MCF 10A (cell line): Measurements from ENCODE around the gene PCTP. TPM values are rescaled to one million over a fixed set of nuclear protein-coding genes. Genes with fewer than 3 reads are reported as not detected.

ENCODE experiments used
- BruUV-seq: library from RNA; stranded (reverse); fragments of 400-500 nt; replicated peaks from 2 replicates; lab custom pipeline; 2021; lab: Mats Ljungman, UMichigan
- CTCF ChIA-PET: fragments of 300-600 bp; sonication (Branson Sonifier 250); formaldehyde crosslinking; extraction: SDS; loops from one replicate; lab custom pipeline; 2021; ENCODE audit warnings: antibody characterized with exemption, inconsistent platforms; lab: Yijun Ruan, JAX
- POLR2A ChIA-PET: fragments of 300-600, 350-650 bp; sonication (Branson Sonifier 250); formaldehyde crosslinking; extraction: SDS; loops from one replicate; lab custom pipeline; 2020; ENCODE audit warnings: antibody characterized with exemption, inconsistent platforms; lab: Yijun Ruan, JAX
- DNase-seq: peaks from one replicate; pipeline ENCODE4 v3.0.0-alpha.2; 2018; ENCODE audit not compliant: unreplicated experiment
- H3K27ac Mint-ChIP-seq: one replicate; pipeline ENCODE4 v1.8.0; 2022; ENCODE audit warnings: mild to moderate bottlenecking, low read depth, mixed read lengths; ENCODE audit not compliant: unreplicated experiment
- H3K27me3 Mint-ChIP-seq: one replicate; pipeline ENCODE4 v1.8.0; 2022; ENCODE audit warnings: mixed read lengths; ENCODE audit not compliant: insufficient read depth, unreplicated experiment
- H3K36me3 Mint-ChIP-seq: one replicate; pipeline ENCODE4 v1.8.0; 2022; ENCODE audit warnings: mild to moderate bottlenecking, moderate library complexity, mixed read lengths; ENCODE audit not compliant: insufficient read depth, unreplicated experiment
- H3K4me1 Mint-ChIP-seq: one replicate; pipeline ENCODE4 v1.8.0; 2022; ENCODE audit warnings: mixed read lengths; ENCODE audit not compliant: insufficient read depth, unreplicated experiment
- H3K4me3 Mint-ChIP-seq: one replicate; pipeline ENCODE4 v1.8.0; 2022; ENCODE audit warnings: mild to moderate bottlenecking, moderate library complexity, mixed read lengths; ENCODE audit not compliant: unreplicated experiment
- H3K9me3 Mint-ChIP-seq: one replicate; pipeline ENCODE4 v1.8.0; 2022; ENCODE audit warnings: mixed read lengths; ENCODE audit not compliant: unreplicated experiment
- intact Hi-C: fragments of 100-400 bp; cut with micrococcal nuclease; formaldehyde crosslinking; loops from 2 replicates; pipeline ENCODE4 v1.14.1; 2022
- total RNA-seq: library from RNA; stranded (reverse); gene quantifications from 2 replicates; pipeline ENCODE4 v1.2.3, GENCODE V29; 2022
- TF ChIP-seq, protein P1 (sequence below): fragments of 200-600 bp; IDR thresholded peaks from one replicate; pipeline ENCODE4 v1.8.0; 2022; ENCODE audit warnings: antibody characterized with exemption, mild to moderate bottlenecking; ENCODE audit not compliant: unreplicated experiment

Gene PCTP
- total RNA-seq, 1 experiment from 2014 or later: 10.2 TPM

GRCh38 chr17:55818451-55819375 is 67.9 kb downstream of the PCTP start:
- intact Hi-C loops: no loop called here
- no peak for DNase-seq
- BruUV-seq: no TSS peak
- Mint-ChIP-seq H3K4me3 (no peak overlapping the region), H3K27me3 (no peaks in the 10 kb centered on the region), H3K4me1 (peaks cover 10% of the 10 kb centered on the region), H3K27ac (no peak overlapping the region), H3K9me3 (no peaks in the 10 kb centered on the region), H3K36me3 (no peaks in the 10 kb centered on the region)
- TF ChIP-seq, protein P1, sequence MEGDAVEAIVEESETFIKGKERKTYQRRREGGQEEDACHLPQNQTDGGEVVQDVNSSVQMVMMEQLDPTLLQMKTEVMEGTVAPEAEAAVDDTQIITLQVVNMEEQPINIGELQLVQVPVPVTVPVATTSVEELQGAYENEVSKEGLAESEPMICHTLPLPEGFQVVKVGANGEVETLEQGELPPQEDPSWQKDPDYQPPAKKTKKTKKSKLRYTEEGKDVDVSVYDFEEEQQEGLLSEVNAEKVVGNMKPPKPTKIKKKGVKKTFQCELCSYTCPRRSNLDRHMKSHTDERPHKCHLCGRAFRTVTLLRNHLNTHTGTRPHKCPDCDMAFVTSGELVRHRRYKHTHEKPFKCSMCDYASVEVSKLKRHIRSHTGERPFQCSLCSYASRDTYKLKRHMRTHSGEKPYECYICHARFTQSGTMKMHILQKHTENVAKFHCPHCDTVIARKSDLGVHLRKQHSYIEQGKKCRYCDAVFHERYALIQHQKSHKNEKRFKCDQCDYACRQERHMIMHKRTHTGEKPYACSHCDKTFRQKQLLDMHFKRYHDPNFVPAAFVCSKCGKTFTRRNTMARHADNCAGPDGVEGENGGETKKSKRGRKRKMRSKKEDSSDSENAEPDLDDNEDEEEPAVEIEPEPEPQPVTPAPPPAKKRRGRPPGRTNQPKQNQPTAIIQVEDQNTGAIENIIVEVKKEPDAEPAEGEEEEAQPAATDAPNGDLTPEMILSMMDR: no peak
- ChIA-PET POLR2A (interaction anchor here (0.6 kb wide), 1 partner anchor 21 kb away, joined by 3 read pairs; no protein-coding TSS in a partner anchor), CTCF (interaction anchor here (0.7 to 0.8 kb wide), 2 partner anchors 9 to 762 kb away, joined by 4 read pairs; no protein-coding TSS in a partner anchor)

GRCh38 chr17:55820675-55821074 is 69.8 kb downstream of the PCTP start:
- no peak for DNase-seq
- ChIA-PET CTCF (no interaction called here), POLR2A (no interaction called here)
- no peaks in the 10 kb centered on the region for H3K9me3 Mint-ChIP-seq
- TF ChIP-seq, protein P1: no peak
- H3K4me1 Mint-ChIP-seq: no peaks in the 10 kb centered on the region
- no TSS peak for BruUV-seq
- intact Hi-C loops: no loop called here
- no peaks in the 10 kb centered on the region for H3K36me3 Mint-ChIP-seq
- H3K27me3 Mint-ChIP-seq: no peaks in the 10 kb centered on the region
- no peak overlapping the region for H3K27ac Mint-ChIP-seq
- no peak overlapping the region for H3K4me3 Mint-ChIP-seq

DNA sequence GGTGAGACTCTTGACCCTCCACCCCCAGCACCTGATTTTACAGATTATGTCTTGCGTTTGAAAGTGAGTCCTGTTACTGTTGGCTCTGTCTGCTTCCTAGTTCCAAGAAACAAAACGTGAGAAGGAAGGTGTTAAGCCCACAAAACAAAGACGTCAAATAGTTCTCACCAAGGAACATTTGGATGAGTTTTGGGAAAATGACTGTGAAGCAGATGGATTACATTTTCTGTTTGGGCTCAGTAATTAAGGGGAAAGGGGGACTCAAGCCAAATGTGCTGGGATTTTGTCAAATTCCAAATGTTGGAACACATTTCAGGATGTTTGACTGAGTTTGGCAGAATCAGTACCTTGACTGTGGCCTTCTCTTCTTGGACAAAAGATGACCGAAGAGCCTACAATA is 71.2 kb downstream of the PCTP start:
- Mint-ChIP-seq H3K4me3 (no peak overlapping the region), H3K27ac (no peak overlapping the region), H3K9me3 (no peaks in the 10 kb centered on the region), H3K36me3 (no peaks in the 10 kb centered on the region), H3K27me3 (no peaks in the 10 kb centered on the region), H3K4me1 (no peaks in the 10 kb centered on the region)
- TF ChIP-seq, protein P1: no peak
- CTCF ChIA-PET: interaction anchor here (0.6 to 4.2 kb wide), 3 partner anchors 12 to 297 kb away, joined by 3 to 26 read pairs (median 3); no protein-coding TSS in a partner anchor
- BruUV-seq: no TSS peak
- intact Hi-C loops: no loop called here
- no peak for DNase-seq
- POLR2A ChIA-PET: no interaction called here

DNA sequence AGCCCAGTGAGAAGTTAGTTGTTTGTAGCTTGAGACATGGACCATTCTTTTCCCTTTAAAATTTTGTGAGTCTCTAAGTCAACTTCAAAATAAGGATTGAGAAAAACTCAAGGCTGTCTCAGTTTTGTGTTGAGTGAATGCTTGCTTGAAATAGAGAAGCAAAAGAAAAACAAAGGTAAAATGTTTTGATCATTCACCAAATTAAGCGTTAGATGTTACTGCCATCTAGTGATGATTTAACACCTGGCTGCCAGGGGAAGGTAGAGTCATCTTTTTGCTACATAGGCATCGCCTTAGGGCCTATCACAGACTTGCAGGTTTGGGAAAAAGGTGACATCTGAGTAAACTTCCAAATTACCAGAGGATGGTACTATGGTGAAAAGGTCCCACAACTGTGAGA is 74.4 kb downstream of the PCTP start:
- Mint-ChIP-seq H3K27ac (no peak overlapping the region), H3K4me3 (no peak overlapping the region), H3K9me3 (no peaks in the 10 kb centered on the region), H3K36me3 (no peaks in the 10 kb centered on the region), H3K27me3 (no peaks in the 10 kb centered on the region), H3K4me1 (no peaks in the 10 kb centered on the region)
- ChIA-PET CTCF (interaction anchor here (0.6 to 4.2 kb wide), 11 partner anchors 10 to 300 kb away, joined by 3 to 26 read pairs (median 3); partner anchors contain the start of gene TMEM100), POLR2A (interaction anchor here (0.6 kb wide), 1 partner anchor 457 kb away, joined by 5 read pairs; no protein-coding TSS in a partner anchor)
- peak; percentile 41 for DNase-seq
- no TSS peak for BruUV-seq
- TF ChIP-seq, protein P1: peak; percentile 16
- intact Hi-C loops: loop anchor here (1.0 to 2.0 kb wide), 3 partner anchors 54 to 298 kb away; no protein-coding TSS in a partner anchor
